ENCODE measurements around the gene CYP27B1. TPM values are rescaled to one million over a fixed set of nuclear protein-coding genes. Genes with fewer than 3 reads are reported as not detected.

Gene CYP27B1
- total and polyA plus RNA-seq, 9 of the 15 experiments (the other 6 are each of a cell fraction or from before 2014, with no cell fraction given): 0.18 to 4.2 (median 1.8) TPM

DNA sequence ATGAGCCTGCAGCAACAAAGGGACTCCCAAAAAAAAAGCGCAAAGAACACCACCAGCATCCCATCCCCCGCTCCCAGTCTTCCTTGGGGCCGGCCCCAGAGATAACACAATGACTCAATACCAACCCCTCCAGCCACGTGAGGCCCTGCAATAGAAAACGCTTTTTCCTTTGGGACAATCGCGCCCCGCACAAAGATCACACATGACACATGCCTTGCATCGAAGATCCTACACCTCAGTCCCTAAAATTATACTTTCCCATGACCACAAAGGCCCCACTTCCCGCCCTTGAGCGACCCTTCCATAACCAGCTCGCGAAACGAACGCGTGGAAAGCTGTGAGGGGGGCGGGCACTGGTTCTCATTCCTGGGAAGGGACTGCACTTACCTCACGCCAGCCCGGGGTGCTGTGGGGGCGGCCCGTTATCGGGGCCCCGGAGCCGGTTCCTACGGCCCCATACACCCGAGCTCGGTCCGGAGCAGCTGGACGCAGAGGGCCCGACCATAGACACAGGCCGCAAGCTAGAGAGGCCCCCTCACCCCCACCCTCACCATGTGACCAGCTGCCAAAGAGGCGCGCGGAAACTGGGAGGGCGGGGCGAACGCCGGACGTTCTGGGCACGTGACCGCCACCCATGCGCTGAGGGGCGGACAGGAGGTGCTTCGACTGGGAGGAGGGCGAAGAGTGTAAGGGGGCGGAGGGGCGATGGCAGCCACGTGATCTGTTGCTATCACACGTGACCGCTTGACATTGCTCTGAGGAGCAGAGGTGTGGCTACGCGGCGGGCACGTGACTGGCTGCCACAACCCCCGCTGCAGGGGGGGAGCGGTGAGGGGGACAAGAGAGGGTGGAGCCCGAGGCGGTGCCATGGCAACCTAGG lies 14.8 kb downstream of the CYP27B1 start, which contains the start of gene CDK4 (continued):
- no peak for TF ChIP-seq HNRNPK (IDR thresholded peaks at IDR 0.05; ENCODE audit: low read depth, low read length, poor library complexity, severe bottlenecking)
- no peak for TF ChIP-seq ZNF3 (CRISPR knock-in tag; IDR thresholded peaks at IDR 0.05)
- no peak for TF ChIP-seq ZNF232 (CRISPR knock-in tag; IDR thresholded peaks at IDR 0.05)
- TF ChIP-seq, protein P1, sequence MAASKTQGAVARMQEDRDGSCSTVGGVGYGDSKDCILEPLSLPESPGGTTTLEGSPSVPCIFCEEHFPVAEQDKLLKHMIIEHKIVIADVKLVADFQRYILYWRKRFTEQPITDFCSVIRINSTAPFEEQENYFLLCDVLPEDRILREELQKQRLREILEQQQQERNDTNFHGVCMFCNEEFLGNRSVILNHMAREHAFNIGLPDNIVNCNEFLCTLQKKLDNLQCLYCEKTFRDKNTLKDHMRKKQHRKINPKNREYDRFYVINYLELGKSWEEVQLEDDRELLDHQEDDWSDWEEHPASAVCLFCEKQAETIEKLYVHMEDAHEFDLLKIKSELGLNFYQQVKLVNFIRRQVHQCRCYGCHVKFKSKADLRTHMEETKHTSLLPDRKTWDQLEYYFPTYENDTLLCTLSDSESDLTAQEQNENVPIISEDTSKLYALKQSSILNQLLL (CRISPR knock-in tag; IDR thresholded peaks at IDR 0.05; ENCODE audit: borderline replicate concordance): no peak
- TF ChIP-seq, protein P2, sequence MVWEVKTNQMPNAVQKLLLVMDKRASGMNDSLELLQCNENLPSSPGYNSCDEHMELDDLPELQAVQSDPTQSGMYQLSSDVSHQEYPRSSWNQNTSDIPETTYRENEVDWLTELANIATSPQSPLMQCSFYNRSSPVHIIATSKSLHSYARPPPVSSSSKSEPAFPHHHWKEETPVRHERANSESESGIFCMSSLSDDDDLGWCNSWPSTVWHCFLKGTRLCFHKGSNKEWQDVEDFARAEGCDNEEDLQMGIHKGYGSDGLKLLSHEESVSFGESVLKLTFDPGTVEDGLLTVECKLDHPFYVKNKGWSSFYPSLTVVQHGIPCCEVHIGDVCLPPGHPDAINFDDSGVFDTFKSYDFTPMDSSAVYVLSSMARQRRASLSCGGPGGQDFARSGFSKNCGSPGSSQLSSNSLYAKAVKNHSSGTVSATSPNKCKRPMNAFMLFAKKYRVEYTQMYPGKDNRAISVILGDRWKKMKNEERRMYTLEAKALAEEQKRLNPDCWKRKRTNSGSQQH (CRISPR knock-in tag; IDR thresholded peaks at IDR 0.05): no peak
- no peak; the same call in 1 of the 2 replicates for TF ChIP-seq CBX1 (IDR thresholded peaks at IDR 0.05; ENCODE audit: low read depth)
- TF ChIP-seq PHB2 (IDR thresholded peaks at IDR 0.05; ENCODE audit: low read depth): 0 out of 2 replicates have a peak, but pooled peaks have one; percentile 30
- peak; percentile 87; the same call in 1 of the 2 replicates for TF ChIP-seq KLF13 (tag; IDR thresholded peaks at IDR 0.05; ENCODE audit: borderline replicate concordance, low read depth)
- peak; percentile 96 to 98 for TF ChIP-seq FOXK2 (conservative IDR thresholded peaks at IDR 0.05 in 1 of 2, IDR thresholded peaks at IDR 0.05 in 1 of 2; ENCODE audit: low read depth in 2 of 2)
- TF ChIP-seq ZNF282 (CRISPR knock-in tag; IDR thresholded peaks at IDR 0.05): 0 out of 2 replicates have a peak, but pooled peaks have one; percentile 34
- TF ChIP-seq ZFX (CRISPR knock-in tag; IDR thresholded peaks at IDR 0.05): peak; percentile 99
- TF ChIP-seq, protein P3, sequence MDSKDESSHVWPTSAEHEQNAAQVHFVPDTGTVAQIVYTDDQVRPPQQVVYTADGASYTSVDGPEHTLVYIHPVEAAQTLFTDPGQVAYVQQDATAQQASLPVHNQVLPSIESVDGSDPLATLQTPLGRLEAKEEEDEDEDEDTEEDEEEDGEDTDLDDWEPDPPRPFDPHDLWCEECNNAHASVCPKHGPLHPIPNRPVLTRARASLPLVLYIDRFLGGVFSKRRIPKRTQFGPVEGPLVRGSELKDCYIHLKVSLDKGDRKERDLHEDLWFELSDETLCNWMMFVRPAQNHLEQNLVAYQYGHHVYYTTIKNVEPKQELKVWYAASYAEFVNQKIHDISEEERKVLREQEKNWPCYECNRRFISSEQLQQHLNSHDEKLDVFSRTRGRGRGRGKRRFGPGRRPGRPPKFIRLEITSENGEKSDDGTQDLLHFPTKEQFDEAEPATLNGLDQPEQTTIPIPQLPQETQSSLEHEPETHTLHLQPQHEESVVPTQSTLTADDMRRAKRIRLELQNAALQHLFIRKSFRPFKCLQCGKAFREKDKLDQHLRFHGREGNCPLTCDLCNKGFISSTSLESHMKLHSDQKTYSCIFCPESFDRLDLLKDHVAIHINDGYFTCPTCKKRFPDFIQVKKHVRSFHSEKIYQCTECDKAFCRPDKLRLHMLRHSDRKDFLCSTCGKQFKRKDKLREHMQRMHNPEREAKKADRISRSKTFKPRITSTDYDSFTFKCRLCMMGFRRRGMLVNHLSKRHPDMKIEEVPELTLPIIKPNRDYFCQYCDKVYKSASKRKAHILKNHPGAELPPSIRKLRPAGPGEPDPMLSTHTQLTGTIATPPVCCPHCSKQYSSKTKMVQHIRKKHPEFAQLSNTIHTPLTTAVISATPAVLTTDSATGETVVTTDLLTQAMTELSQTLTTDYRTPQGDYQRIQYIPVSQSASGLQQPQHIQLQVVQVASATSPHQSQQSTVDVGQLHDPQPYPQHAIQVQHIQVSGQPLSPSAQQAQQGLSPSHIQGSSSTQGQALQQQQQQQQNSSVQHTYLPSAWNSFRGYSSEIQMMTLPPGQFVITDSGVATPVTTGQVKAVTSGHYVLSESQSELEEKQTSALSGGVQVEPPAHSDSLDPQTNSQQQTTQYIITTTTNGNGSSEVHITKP (IDR thresholded peaks at IDR 0.05; ENCODE audit: partially characterized antibody): peak; percentile 65
- peak; percentile 81 for TF ChIP-seq ZNF384 (IDR thresholded peaks at IDR 0.05; ENCODE audit: low read depth, low read length)
- no peak for TF ChIP-seq ZKSCAN1 (IDR thresholded peaks at IDR 0.05; ENCODE audit: low read depth, low read length)
- 0 out of 2 replicates have a peak, but pooled peaks have one; percentile 5 for TF ChIP-seq JUNB (CRISPR knock-in tag; conservative IDR thresholded peaks at IDR 0.05)
- TF ChIP-seq, protein P4, sequence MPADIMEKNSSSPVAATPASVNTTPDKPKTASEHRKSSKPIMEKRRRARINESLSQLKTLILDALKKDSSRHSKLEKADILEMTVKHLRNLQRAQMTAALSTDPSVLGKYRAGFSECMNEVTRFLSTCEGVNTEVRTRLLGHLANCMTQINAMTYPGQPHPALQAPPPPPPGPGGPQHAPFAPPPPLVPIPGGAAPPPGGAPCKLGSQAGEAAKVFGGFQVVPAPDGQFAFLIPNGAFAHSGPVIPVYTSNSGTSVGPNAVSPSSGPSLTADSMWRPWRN (IDR thresholded peaks at IDR 0.05; ENCODE audit: low read depth): peak; percentile 75
- TF ChIP-seq DMBX1 (CRISPR knock-in tag; IDR thresholded peaks at IDR 0.05; ENCODE audit: borderline replicate concordance): no peak
- peak; percentile 96 to 98 for TF ChIP-seq MAZ (CRISPR knock-in tag; conservative IDR thresholded peaks at IDR 0.05 in 1 of 2, IDR thresholded peaks at IDR 0.05 in 1 of 2)
- TF ChIP-seq, protein P5, sequence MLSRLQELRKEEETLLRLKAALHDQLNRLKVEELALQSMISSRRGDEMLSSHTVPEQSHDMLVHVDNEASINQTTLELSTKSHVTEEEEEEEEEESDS (CRISPR knock-in tag; IDR thresholded peaks at IDR 0.05): no peak
